HG02840 (cell line): ENCODE measurements around the gene PHC1.

Source experiments
- ATAC-seq: cut with Tn5 transposase; IDR thresholded peaks from one replicate; pipeline ENCODE4 v1.9.1; 2021; ENCODE audit warnings: mild to moderate bottlenecking, moderate library complexity, moderate number of reproducible peaks; ENCODE audit not compliant: unreplicated experiment, low FRiP score

PHC1 gene

GRCh38 chr12:8948701-8949341 is 34.5 kb downstream of the PHC1 start:
- no peak for ATAC-seq

- peak; percentile 88 for ATAC-seq
These were observed 35.3 kb downstream of the PHC1 start, which contains the start of gene M6PR for GRCh38 chr12:8949342-8950220. TSS of gene M6PR (minus strand) at chr12:8949645. CDS start at chr12:8946404, 3,241 bp downstream.

GRCh38 chr12:8950221-8950527 is 35.9 kb downstream of the PHC1 start:
- ATAC-seq = no peak

- ATAC-seq = no peak
These were observed 36.6 kb downstream of the PHC1 start for GRCh38 chr12:8950702-8951478.

GRCh38 chr12:8951744-8952143 is 37.4 kb downstream of the PHC1 start:
- no peak for ATAC-seq

- ATAC-seq = no peak
These were observed 39.6 kb downstream of the PHC1 start for GRCh38 chr12:8953773-8954402.

- no peak for ATAC-seq
These were observed 41.8 kb downstream of the PHC1 start for GRCh38 chr12:8956073-8956472.

GRCh38 chr12:8956772-8957171 is 42.5 kb downstream of the PHC1 start:
- ATAC-seq = no peak

- ATAC-seq = no peak
These were observed 43.3 kb downstream of the PHC1 start for GRCh38 chr12:8957561-8957960.

GRCh38 chr12:8958066-8958465 is 43.8 kb downstream of the PHC1 start:
- no peak for ATAC-seq

- ATAC-seq = no peak
These were observed 45.9 kb downstream of the PHC1 start for GRCh38 chr12:8960176-8960575.

GRCh38 chr12:8968761-8969160 is 54.5 kb downstream of the PHC1 start:
- no peak for ATAC-seq

- ATAC-seq = no peak
These were observed 55.6 kb downstream of the PHC1 start for GRCh38 chr12:8969861-8970411.

GRCh38 chr12:8970432-8970831 is 56.1 kb downstream of the PHC1 start:
- no peak for ATAC-seq

- no peak for ATAC-seq
These were observed 65.8 kb downstream of the PHC1 start for GRCh38 chr12:8980137-8980536.

GRCh38 chr12:8985213-8985754 is 71.0 kb downstream of the PHC1 start:
- no peak for ATAC-seq

- ATAC-seq = no peak
These were observed 72.9 kb downstream of the PHC1 start for GRCh38 chr12:8987163-8987562.

GRCh38 chr12:8987685-8988084 is 73.4 kb downstream of the PHC1 start:
- ATAC-seq = no peak

GRCh38 chr12:8989413-8989812 is 75.1 kb downstream of the PHC1 start, which contains the start of gene KLRG1:
TSS of gene KLRG1 (plus strand) at chr12:8989546. CDS start at chr12:8989636, 90 bp downstream.
- no peak for ATAC-seq
